ENCODE data around the gene CDK12.

- no peak for TF ChIP-seq EZH2 (IDR thresholded peaks at IDR 0.05)
- no peak for TF ChIP-seq CTCF (IDR thresholded peaks at IDR 0.05 in 2 of 3, conservative IDR thresholded peaks at IDR 0.05 in 1 of 3; ENCODE audit: borderline replicate concordance in 1 of 3, insufficient read depth in 1 of 3, low read depth in 2 of 3, low read length in 2 of 3)
- TF ChIP-seq TCF7L2 (IDR thresholded peaks at IDR 0.05; ENCODE audit: borderline replicate concordance, extremely low read depth, insufficient read depth, insufficient read length), result no peak
- TF ChIP-seq SIN3A (IDR thresholded peaks at IDR 0.05; ENCODE audit: low read depth), result no peak
Observed at GRCh38 chr17:39450051-39450450, 11.2 kb upstream of the CDK12 start.
